Measurements from ENCODE around the gene POLR2H. TPM values are rescaled to one million over a fixed set of nuclear protein-coding genes. Genes with fewer than 3 reads are reported as not detected.

Gene POLR2H
- total RNA-seq, 1 experiment from 2014 or later = 133 TPM

DNA sequence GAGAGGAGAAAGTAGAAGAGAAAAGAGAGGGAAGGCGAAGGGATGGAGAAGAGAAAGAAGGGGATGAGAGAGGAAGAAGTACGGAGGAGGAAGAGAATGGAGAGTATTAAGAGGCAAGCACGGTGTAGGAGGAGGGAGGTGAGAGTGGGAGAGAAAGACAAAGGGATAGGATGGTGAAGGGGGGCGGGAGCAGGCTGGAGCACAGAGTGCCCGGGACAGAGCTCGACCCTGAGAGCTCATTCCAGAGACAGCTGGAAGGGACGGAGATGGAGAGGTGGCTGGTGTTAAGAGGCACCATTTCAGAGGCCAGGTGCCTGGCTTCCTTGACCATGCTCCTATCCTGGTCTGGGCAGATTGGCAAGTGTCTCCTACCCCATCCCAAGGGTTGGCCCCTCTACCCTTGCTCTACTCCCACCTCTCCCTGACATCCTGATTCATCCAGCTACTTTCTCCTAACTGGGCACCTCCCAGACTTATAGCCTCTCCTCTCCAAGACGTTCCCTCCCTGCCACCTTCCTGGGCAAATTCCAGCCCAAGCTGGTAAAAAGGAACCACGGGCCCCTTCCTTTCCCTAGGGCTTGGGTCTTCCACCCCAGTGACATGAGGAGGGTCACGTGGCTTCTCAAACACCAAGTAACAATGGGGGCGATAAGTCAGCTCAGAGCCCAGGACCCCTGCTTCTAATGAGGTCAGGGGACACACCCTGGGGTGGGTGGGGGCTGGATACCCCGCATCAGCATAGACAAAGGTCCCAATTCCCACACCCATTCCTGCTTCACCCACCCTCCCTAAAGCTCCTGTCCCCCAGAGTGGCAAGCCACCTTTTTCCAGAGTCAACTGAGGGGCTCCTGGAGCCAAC is 1.2 kb upstream of the POLR2H start:
- peaks cover 6% of the 10 kb centered on the region; the same call in 1 of the 2 replicates for H3K27me3 Mint-ChIP-seq (ENCODE audit: low read depth)
- TF ChIP-seq, protein P1, sequence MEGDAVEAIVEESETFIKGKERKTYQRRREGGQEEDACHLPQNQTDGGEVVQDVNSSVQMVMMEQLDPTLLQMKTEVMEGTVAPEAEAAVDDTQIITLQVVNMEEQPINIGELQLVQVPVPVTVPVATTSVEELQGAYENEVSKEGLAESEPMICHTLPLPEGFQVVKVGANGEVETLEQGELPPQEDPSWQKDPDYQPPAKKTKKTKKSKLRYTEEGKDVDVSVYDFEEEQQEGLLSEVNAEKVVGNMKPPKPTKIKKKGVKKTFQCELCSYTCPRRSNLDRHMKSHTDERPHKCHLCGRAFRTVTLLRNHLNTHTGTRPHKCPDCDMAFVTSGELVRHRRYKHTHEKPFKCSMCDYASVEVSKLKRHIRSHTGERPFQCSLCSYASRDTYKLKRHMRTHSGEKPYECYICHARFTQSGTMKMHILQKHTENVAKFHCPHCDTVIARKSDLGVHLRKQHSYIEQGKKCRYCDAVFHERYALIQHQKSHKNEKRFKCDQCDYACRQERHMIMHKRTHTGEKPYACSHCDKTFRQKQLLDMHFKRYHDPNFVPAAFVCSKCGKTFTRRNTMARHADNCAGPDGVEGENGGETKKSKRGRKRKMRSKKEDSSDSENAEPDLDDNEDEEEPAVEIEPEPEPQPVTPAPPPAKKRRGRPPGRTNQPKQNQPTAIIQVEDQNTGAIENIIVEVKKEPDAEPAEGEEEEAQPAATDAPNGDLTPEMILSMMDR (IDR thresholded peaks at IDR 0.05) = no peak
- TF ChIP-seq, protein P2, sequence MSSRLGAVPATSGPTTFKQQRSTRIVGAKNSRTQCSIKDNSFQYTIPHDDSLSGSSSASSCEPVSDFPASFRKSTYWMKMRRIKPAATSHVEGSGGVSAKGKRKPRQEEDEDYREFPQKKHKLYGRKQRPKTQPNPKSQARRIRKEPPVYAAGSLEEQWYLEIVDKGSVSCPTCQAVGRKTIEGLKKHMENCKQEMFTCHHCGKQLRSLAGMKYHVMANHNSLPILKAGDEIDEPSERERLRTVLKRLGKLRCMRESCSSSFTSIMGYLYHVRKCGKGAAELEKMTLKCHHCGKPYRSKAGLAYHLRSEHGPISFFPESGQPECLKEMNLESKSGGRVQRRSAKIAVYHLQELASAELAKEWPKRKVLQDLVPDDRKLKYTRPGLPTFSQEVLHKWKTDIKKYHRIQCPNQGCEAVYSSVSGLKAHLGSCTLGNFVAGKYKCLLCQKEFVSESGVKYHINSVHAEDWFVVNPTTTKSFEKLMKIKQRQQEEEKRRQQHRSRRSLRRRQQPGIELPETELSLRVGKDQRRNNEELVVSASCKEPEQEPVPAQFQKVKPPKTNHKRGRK (CRISPR knock-in tag; IDR thresholded peaks at IDR 0.05; ENCODE audit: borderline replicate concordance) = 0 out of 2 replicates have a peak, but pooled peaks have one; percentile 35
- TF ChIP-seq, protein P3, sequence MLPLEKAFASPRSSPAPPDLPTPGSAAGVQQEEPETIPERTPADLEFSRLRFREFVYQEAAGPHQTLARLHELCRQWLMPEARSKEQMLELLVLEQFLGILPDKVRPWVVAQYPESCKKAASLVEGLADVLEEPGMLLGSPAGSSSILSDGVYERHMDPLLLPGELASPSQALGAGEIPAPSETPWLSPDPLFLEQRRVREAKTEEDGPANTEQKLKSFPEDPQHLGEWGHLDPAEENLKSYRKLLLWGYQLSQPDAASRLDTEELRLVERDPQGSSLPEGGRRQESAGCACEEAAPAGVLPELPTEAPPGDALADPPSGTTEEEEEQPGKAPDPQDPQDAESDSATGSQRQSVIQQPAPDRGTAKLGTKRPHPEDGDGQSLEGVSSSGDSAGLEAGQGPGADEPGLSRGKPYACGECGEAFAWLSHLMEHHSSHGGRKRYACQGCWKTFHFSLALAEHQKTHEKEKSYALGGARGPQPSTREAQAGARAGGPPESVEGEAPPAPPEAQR (CRISPR knock-in tag; IDR thresholded peaks at IDR 0.05) = no peak
- TF ChIP-seq, protein P4, sequence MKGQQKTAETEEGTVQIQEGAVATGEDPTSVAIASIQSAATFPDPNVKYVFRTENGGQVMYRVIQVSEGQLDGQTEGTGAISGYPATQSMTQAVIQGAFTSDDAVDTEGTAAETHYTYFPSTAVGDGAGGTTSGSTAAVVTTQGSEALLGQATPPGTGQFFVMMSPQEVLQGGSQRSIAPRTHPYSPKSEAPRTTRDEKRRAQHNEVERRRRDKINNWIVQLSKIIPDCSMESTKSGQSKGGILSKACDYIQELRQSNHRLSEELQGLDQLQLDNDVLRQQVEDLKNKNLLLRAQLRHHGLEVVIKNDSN (CRISPR knock-in tag; IDR thresholded peaks at IDR 0.05) = no peak
- TF ChIP-seq, protein P5, sequence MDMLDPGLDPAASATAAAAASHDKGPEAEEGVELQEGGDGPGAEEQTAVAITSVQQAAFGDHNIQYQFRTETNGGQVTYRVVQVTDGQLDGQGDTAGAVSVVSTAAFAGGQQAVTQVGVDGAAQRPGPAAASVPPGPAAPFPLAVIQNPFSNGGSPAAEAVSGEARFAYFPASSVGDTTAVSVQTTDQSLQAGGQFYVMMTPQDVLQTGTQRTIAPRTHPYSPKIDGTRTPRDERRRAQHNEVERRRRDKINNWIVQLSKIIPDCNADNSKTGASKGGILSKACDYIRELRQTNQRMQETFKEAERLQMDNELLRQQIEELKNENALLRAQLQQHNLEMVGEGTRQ (CRISPR knock-in tag; IDR thresholded peaks at IDR 0.05) = peak; percentile 53
- ChIA-PET POLR2A (interaction anchor here (0.6 to 2.8 kb wide), 3 partner anchors 22 to 74 kb away, joined by 3 to 13 read pairs (median 3); partner anchors contain the start of gene FAM131A), CTCF (interaction anchor here (0.6 to 4.8 kb wide), 12 partner anchors 9 to 194 kb away, joined by 3 to 41 read pairs (median 4); no protein-coding TSS in a partner anchor)
- H3K4me3 Mint-ChIP-seq = peak overlapping the region; percentile 78
- H3K4me1 Mint-ChIP-seq = peaks cover 24% of the 10 kb centered on the region
- no peak overlapping the region for H3K27ac Mint-ChIP-seq
- DNase-seq (ENCODE audit: low spot score) = no peak
- H3K36me3 Mint-ChIP-seq = peaks cover 24% of the 10 kb centered on the region
- ATAC-seq = no peak
- no peaks in the 10 kb centered on the region for H3K9me3 Mint-ChIP-seq

DNA sequence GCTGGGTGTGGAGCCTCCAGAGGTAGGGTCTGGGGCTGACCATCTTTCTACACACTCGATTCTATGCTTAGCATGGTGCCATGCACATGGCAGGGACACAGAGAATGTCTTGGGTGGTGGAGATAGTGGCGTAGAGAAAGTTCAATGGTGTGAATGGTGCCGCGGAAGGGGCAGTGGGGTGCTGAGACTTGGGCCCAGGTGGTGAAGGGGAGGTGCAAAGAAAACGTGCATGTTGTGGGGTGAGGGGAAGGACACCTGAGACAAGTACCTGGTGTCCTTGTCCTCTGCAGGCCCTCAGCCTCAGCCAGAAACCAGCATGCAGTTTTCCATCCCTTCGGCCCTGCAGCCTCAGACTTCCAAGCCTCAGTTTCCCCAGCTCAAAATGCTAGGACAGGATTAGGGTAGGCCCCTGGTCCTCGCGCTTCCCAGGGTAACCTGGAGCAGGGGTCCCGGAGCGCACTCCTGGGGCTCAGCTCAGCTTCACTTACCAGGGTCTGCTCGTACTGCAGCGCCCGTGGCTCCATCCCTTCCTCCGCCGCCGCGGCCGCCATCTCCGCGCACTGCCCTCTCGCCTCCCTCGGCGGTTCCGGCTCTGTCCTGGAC is 480 bp upstream of the POLR2H start:
- Mint-ChIP-seq H3K9me3 (no peaks in the 10 kb centered on the region), H3K36me3 (peaks cover 25% of the 10 kb centered on the region), H3K27me3 (ENCODE audit: low read depth) (peaks cover 6% of the 10 kb centered on the region; the same call in 1 of the 2 replicates), H3K4me1 (peaks cover 24% of the 10 kb centered on the region), H3K27ac (no peak overlapping the region; the same call in 1 of the 2 replicates), H3K4me3 (peak overlapping the region; percentile 78)
- ATAC-seq (0 out of 2 replicates have a peak, but pooled peaks have one; percentile 0), DNase-seq (ENCODE audit: low spot score) (no peak)
- ChIA-PET CTCF (interaction anchor here (0.6 to 4.8 kb wide), 6 partner anchors 10 to 181 kb away, joined by 3 to 41 read pairs (median 4); no protein-coding TSS in a partner anchor), POLR2A (interaction anchor here (0.6 to 2.8 kb wide), 7 partner anchors 11 to 165 kb away, joined by 3 to 13 read pairs (median 3); partner anchors contain the start of gene FAM131A)
- TF ChIP-seq SP1 (CRISPR knock-in tag; conservative IDR thresholded peaks at IDR 0.05) (no peak), ZNF423 (CRISPR knock-in tag; IDR thresholded peaks at IDR 0.05) (no peak), CREB1 (CRISPR knock-in tag; IDR thresholded peaks at IDR 0.05) (no peak), TEAD4 (CRISPR knock-in tag; IDR thresholded peaks at IDR 0.05) (no peak), ZNF263 (CRISPR knock-in tag; IDR thresholded peaks at IDR 0.05; ENCODE audit: low read depth) (no peak), JUN (CRISPR knock-in tag; IDR thresholded peaks at IDR 0.05) (no peak), NFE2L1 (CRISPR knock-in tag; IDR thresholded peaks at IDR 0.05) (no peak), MXD4 (CRISPR knock-in tag; IDR thresholded peaks at IDR 0.05; ENCODE audit: borderline replicate concordance) (no peak), TEAD1 (CRISPR knock-in tag; IDR thresholded peaks at IDR 0.05) (no peak)
- TF ChIP-seq, protein P6, sequence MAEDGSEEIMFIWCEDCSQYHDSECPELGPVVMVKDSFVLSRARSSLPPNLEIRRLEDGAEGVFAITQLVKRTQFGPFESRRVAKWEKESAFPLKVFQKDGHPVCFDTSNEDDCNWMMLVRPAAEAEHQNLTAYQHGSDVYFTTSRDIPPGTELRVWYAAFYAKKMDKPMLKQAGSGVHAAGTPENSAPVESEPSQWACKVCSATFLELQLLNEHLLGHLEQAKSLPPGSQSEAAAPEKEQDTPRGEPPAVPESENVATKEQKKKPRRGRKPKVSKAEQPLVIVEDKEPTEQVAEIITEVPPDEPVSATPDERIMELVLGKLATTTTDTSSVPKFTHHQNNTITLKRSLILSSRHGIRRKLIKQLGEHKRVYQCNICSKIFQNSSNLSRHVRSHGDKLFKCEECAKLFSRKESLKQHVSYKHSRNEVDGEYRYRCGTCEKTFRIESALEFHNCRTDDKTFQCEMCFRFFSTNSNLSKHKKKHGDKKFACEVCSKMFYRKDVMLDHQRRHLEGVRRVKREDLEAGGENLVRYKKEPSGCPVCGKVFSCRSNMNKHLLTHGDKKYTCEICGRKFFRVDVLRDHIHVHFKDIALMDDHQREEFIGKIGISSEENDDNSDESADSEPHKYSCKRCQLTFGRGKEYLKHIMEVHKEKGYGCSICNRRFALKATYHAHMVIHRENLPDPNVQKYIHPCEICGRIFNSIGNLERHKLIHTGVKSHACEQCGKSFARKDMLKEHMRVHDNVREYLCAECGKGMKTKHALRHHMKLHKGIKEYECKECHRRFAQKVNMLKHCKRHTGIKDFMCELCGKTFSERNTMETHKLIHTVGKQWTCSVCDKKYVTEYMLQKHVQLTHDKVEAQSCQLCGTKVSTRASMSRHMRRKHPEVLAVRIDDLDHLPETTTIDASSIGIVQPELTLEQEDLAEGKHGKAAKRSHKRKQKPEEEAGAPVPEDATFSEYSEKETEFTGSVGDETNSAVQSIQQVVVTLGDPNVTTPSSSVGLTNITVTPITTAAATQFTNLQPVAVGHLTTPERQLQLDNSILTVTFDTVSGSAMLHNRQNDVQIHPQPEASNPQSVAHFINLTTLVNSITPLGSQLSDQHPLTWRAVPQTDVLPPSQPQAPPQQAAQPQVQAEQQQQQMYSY (CRISPR knock-in tag; IDR thresholded peaks at IDR 0.05) = peak; percentile 62
- TF ChIP-seq, protein P7, sequence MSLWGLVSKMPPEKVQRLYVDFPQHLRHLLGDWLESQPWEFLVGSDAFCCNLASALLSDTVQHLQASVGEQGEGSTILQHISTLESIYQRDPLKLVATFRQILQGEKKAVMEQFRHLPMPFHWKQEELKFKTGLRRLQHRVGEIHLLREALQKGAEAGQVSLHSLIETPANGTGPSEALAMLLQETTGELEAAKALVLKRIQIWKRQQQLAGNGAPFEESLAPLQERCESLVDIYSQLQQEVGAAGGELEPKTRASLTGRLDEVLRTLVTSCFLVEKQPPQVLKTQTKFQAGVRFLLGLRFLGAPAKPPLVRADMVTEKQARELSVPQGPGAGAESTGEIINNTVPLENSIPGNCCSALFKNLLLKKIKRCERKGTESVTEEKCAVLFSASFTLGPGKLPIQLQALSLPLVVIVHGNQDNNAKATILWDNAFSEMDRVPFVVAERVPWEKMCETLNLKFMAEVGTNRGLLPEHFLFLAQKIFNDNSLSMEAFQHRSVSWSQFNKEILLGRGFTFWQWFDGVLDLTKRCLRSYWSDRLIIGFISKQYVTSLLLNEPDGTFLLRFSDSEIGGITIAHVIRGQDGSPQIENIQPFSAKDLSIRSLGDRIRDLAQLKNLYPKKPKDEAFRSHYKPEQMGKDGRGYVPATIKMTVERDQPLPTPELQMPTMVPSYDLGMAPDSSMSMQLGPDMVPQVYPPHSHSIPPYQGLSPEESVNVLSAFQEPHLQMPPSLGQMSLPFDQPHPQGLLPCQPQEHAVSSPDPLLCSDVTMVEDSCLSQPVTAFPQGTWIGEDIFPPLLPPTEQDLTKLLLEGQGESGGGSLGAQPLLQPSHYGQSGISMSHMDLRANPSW (CRISPR knock-in tag; conservative IDR thresholded peaks at IDR 0.05; ENCODE audit: low read depth) = peak; percentile 19; the same call in 1 of the 2 replicates

Measured in WTC11 (cell line).